ENCODE data around the gene CAMKK2.
A peak's percentile ranks its signal among the peaks of the same experiment; 100 is the strongest.
"Not testable (repeated sequence)": the region's sequence is repeated elsewhere in the genome, so short reads cannot be mapped to it uniquely, and the experiment has no call there.

Gene CAMKK2

GRCh38 chr12:121296618-121297434 is at the start of gene CAMKK2:
Gene CAMKK2, minus strand, starts transcription at chr12:121296709. Its CDS starts 22,183 bp downstream, at chr12:121274526.
- DNase-seq (ENCODE audit: low read depth) = peak; percentile 89

- no peak for DNase-seq (ENCODE audit: low read depth)
Observed at GRCh38 chr12:121345151-121345815, 48.8 kb upstream of the CAMKK2 start.

- no peak for DNase-seq (ENCODE audit: low read depth)
Observed at GRCh38 chr12:121344506-121344905, 48.0 kb upstream of the CAMKK2 start.

- DNase-seq (ENCODE audit: low read depth) = no peak
Observed at GRCh38 chr12:121337416-121337815, 40.9 kb upstream of the CAMKK2 start.

GRCh38 chr12:121334513-121335343 is 38.2 kb upstream of the CAMKK2 start:
- DNase-seq (ENCODE audit: low read depth) = no peak

GRCh38 chr12:121333747-121334146 is 37.2 kb upstream of the CAMKK2 start:
- DNase-seq (ENCODE audit: low read depth) = no peak

- no peak for DNase-seq (ENCODE audit: low read depth)
Observed at GRCh38 chr12:121331248-121331647, 34.7 kb upstream of the CAMKK2 start.

- DNase-seq (ENCODE audit: low read depth) = no peak
Observed at GRCh38 chr12:121330692-121331091, 34.2 kb upstream of the CAMKK2 start.

GRCh38 chr12:121330195-121330594 is 33.7 kb upstream of the CAMKK2 start:
- no peak for DNase-seq (ENCODE audit: low read depth)

- DNase-seq (ENCODE audit: low read depth) = no peak
Observed at GRCh38 chr12:121328620-121329019, 32.1 kb upstream of the CAMKK2 start.

GRCh38 chr12:121326996-121327674 is 30.6 kb upstream of the CAMKK2 start:
- no peak for DNase-seq (ENCODE audit: low read depth)

- no peak for DNase-seq (ENCODE audit: low read depth)
Observed at GRCh38 chr12:121325922-121326396, 29.4 kb upstream of the CAMKK2 start.

GRCh38 chr12:121323908-121324307 is 27.4 kb upstream of the CAMKK2 start:
- DNase-seq (ENCODE audit: low read depth) = no peak

GRCh38 chr12:121318121-121318520 is 21.6 kb upstream of the CAMKK2 start:
- no peak for DNase-seq (ENCODE audit: low read depth)

GRCh38 chr12:121314431-121314830 is 17.9 kb upstream of the CAMKK2 start:
- no peak for DNase-seq (ENCODE audit: low read depth)

- DNase-seq (ENCODE audit: low read depth) = not testable (repeated sequence)
Observed at GRCh38 chr12:121310231-121310630, 13.7 kb upstream of the CAMKK2 start.

GRCh38 chr12:121307397-121307796 is 10.9 kb upstream of the CAMKK2 start:
- DNase-seq (ENCODE audit: low read depth) = not testable (repeated sequence)

GRCh38 chr12:121304306-121304705 is 7.8 kb upstream of the CAMKK2 start:
- DNase-seq (ENCODE audit: low read depth) = no peak

- no peak for DNase-seq (ENCODE audit: low read depth)
Observed at GRCh38 chr12:121301876-121302275, 5.4 kb upstream of the CAMKK2 start.

- no peak for DNase-seq (ENCODE audit: low read depth)
Observed at GRCh38 chr12:121300083-121300819, 3.7 kb upstream of the CAMKK2 start.

- DNase-seq (ENCODE audit: low read depth) = no peak
Observed at GRCh38 chr12:121299662-121300061, 3.2 kb upstream of the CAMKK2 start.

Measured in stimulated activated CD8-positive, alpha-beta memory T cell treated with anti-CD3 and anti-CD28 coated beads, Interleukin-12 subunit alpha, Interleukin-12 subunit beta, amount 100 ng/mL, for 4 hours (primary cell).